HEK293T (cell line): Measurements from ENCODE around the gene ZNF780B.
"Not testable (repeated sequence)": the region's sequence is repeated elsewhere in the genome, so short reads cannot be mapped to it uniquely, and the experiment has no call there.

Source experiments
- CTCF ChIA-PET: fragments of 350-600 bp; formaldehyde crosslinking; extraction: SDS; loops from one replicate; lab custom pipeline; 2021; ENCODE audit warnings: antibody characterized with exemption, inconsistent platforms; lab: Yijun Ruan, JAX
- POLR2A ChIA-PET: fragments of 350-600 bp; formaldehyde crosslinking; extraction: SDS; loops from one replicate; lab custom pipeline; 2020; ENCODE audit warnings: antibody characterized with exemption, inconsistent platforms; lab: Yijun Ruan, JAX
- DNase-seq: peaks from one replicate; pipeline ENCODE4 v3.0.0; 2012; ENCODE audit warnings: mixed read lengths; ENCODE audit errors: extremely low spot score
- ARNT ChIP-seq: fragments of 450-650 bp; IDR thresholded peaks from 2 replicates; pipeline ENCODE4 v1.6.1; 2017; ENCODE audit warnings: mild to moderate bottlenecking
- BHLHE40 ChIP-seq: fragments of 450-650 bp; IDR thresholded peaks from 2 replicates; pipeline ENCODE4 v1.6.1; 2016; ENCODE audit warnings: mild to moderate bottlenecking, moderate library complexity, borderline replicate concordance
- CTBP1 ChIP-seq: fragments of 450-650 bp; IDR thresholded peaks from 2 replicates; pipeline ENCODE4 v1.6.1; 2016; ENCODE audit warnings: borderline replicate concordance
- ELF4 ChIP-seq: fragments of 450-650 bp; IDR thresholded peaks from 2 replicates; pipeline ENCODE4 v1.6.1; 2017; ENCODE audit warnings: antibody characterized with exemption
- FOXA1 ChIP-seq: fragments of 450-650 bp; IDR thresholded peaks from 2 replicates; pipeline ENCODE4 v1.6.1; 2016; ENCODE audit warnings: mild to moderate bottlenecking
- FOXK2 ChIP-seq: fragments of 450-650 bp; IDR thresholded peaks from 2 replicates; pipeline ENCODE4 v1.6.1; 2016; ENCODE audit warnings: mild to moderate bottlenecking
- FOXM1 ChIP-seq: fragments of 450-650 bp; IDR thresholded peaks from 2 replicates; pipeline ENCODE4 v1.6.1; 2017; ENCODE audit warnings: mild to moderate bottlenecking, borderline replicate concordance
- HDGF ChIP-seq: fragments of 450-650 bp; IDR thresholded peaks from 2 replicates; pipeline ENCODE4 v1.6.1; 2017; ENCODE audit warnings: antibody characterized with exemption, borderline replicate concordance
- L3MBTL2 ChIP-seq: fragments of 450-650 bp; conservative IDR thresholded peaks from 2 replicates; pipeline ENCODE4 v1.6.1; 2016; ENCODE audit warnings: mild to moderate bottlenecking
- LEF1 ChIP-seq: fragments of 450-650 bp; IDR thresholded peaks from 2 replicates; pipeline ENCODE4 v1.6.1; 2017; ENCODE audit warnings: mild to moderate bottlenecking, borderline replicate concordance
- NFRKB ChIP-seq: fragments of 450-650 bp; IDR thresholded peaks from 2 replicates; pipeline ENCODE4 v1.6.1; 2016; ENCODE audit warnings: mild to moderate bottlenecking, moderate library complexity
- SP1 ChIP-seq: fragments of 450-650 bp; IDR thresholded peaks from 2 replicates; pipeline ENCODE4 v1.6.1; 2017
- SUZ12 ChIP-seq: fragments of 450-650 bp; IDR thresholded peaks from 2 replicates; pipeline ENCODE4 v1.6.1; 2016; ENCODE audit warnings: mild to moderate bottlenecking
- TARDBP ChIP-seq: fragments of 450-650 bp; IDR thresholded peaks from 2 replicates; pipeline ENCODE4 v1.6.1; 2016
- ZNF384 ChIP-seq: fragments of 450-650 bp; IDR thresholded peaks from 2 replicates; pipeline ENCODE4 v1.6.1; 2016
- TF ChIP-seq, protein P1 (sequence below): fragments of 450-650 bp; IDR thresholded peaks from 2 replicates; pipeline ENCODE4 v1.6.1; 2016

ZNF780B gene

DNA sequence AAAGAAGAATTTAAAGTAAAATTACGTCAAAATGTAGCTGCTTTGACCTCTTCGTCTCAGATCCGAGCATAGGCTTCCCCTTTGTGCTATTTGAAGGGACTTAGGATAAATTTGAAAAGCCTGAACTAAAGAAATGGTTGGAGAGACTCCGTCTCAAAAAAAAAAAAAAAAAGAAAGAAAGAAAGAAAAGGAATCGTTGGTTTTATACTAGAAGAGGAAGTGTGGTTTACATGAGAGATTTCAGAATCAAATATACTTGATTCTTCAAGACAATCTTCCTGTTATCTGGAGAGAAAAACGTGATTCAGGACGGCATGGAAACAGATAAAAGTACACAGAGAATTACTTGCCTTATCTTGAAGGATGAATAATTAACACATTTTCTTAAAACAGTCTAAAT, 474 bp upstream of the ZNF780B start:
- no peak for DNase-seq
- CTCF ChIA-PET = no interaction called here
- TF ChIP-seq ELF4 = no peak
- no peak for TF ChIP-seq FOXM1
- TF ChIP-seq HDGF = no peak
- TF ChIP-seq SUZ12 = no peak
- no peak for TF ChIP-seq FOXK2
- TF ChIP-seq L3MBTL2 = no peak
- TF ChIP-seq CTBP1 = no peak
- TF ChIP-seq NFRKB = no peak
- TF ChIP-seq ARNT = no peak
- TF ChIP-seq BHLHE40 = no peak
- TF ChIP-seq, protein P1, sequence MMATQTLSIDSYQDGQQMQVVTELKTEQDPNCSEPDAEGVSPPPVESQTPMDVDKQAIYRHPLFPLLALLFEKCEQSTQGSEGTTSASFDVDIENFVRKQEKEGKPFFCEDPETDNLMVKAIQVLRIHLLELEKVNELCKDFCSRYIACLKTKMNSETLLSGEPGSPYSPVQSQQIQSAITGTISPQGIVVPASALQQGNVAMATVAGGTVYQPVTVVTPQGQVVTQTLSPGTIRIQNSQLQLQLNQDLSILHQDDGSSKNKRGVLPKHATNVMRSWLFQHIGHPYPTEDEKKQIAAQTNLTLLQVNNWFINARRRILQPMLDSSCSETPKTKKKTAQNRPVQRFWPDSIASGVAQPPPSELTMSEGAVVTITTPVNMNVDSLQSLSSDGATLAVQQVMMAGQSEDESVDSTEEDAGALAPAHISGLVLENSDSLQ = no peak
- TF ChIP-seq SP1 = no peak
- POLR2A ChIA-PET = interaction anchor here (0.6 kb wide), 1 partner anchor 546 kb away, joined by 3 read pairs; no protein-coding TSS in a partner anchor

GRCh38 chr19:40055049-40055448, 982 bp downstream of the ZNF780B start:
- ChIA-PET POLR2A (no interaction called here), CTCF (no interaction called here)
- DNase-seq = no peak
- no peak for TF ChIP-seq NFRKB
- TF ChIP-seq ZNF384 = no peak
- no peak for TF ChIP-seq TARDBP
- TF ChIP-seq FOXK2 = no peak

GRCh38 chr19:40054632-40055031, 1.4 kb downstream of the ZNF780B start:
- no peak for DNase-seq
- ChIA-PET POLR2A (no interaction called here), CTCF (no interaction called here)
- TF ChIP-seq LEF1 (no peak), HDGF (no peak), L3MBTL2 (no peak), ARNT (no peak), ZNF384 (no peak)

- POLR2A ChIA-PET = no interaction called here
- no peak for DNase-seq
- CTCF ChIA-PET = no interaction called here
- TF ChIP-seq CTBP1 = no peak
- TF ChIP-seq L3MBTL2 = no peak
- TF ChIP-seq HDGF = no peak
- no peak for TF ChIP-seq SP1
- no peak for TF ChIP-seq FOXA1
- TF ChIP-seq FOXM1 = no peak
- TF ChIP-seq ARNT = no peak
- TF ChIP-seq LEF1 = no peak
- TF ChIP-seq TARDBP = no peak
- no peak for TF ChIP-seq NFRKB
Measured at GRCh38 chr19:40053491-40053890, 2.5 kb downstream of the ZNF780B start.

GRCh38 chr19:40041718-40042117, 14.3 kb downstream of the ZNF780B start:
- CTCF ChIA-PET, POLR2A ChIA-PET, DNase-seq: not testable (repeated sequence)

- POLR2A ChIA-PET, CTCF ChIA-PET, DNase-seq: not testable (repeated sequence)
Measured at GRCh38 chr19:40038047-40038446, 18.0 kb downstream of the ZNF780B start.

DNA sequence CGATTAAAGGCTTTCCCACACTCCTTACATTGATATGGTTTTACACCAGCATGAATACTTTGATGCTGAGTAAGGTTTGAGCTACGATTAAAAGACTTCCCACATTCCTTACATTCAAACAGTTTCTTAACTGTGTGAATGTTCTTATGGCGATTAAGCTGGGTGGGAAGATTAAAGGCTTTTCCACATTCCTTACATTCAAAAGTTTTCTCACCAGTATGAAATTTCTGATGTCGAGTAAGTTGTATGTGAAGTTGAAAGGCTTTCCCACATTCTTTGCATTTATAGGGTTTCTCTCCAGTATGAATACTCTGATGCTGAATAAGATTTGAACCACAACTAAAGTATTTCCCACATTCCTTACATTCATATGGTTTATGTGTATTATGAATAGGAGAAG, 20.0 kb downstream of the ZNF780B start:
- CTCF ChIA-PET = no interaction called here
- POLR2A ChIA-PET = no interaction called here
- TF ChIP-seq FOXA1 (no peak), FOXM1 (no peak), SUZ12 (no peak), LEF1 (no peak), SP1 (no peak), FOXK2 (no peak), ARNT (no peak), TARDBP (no peak), ZNF384 (no peak), CTBP1 (no peak), L3MBTL2 (no peak), HDGF (no peak), BHLHE40 (no peak), ELF4 (no peak), NFRKB (no peak)
- TF ChIP-seq, protein P1 = no peak
- no peak for DNase-seq

DNA sequence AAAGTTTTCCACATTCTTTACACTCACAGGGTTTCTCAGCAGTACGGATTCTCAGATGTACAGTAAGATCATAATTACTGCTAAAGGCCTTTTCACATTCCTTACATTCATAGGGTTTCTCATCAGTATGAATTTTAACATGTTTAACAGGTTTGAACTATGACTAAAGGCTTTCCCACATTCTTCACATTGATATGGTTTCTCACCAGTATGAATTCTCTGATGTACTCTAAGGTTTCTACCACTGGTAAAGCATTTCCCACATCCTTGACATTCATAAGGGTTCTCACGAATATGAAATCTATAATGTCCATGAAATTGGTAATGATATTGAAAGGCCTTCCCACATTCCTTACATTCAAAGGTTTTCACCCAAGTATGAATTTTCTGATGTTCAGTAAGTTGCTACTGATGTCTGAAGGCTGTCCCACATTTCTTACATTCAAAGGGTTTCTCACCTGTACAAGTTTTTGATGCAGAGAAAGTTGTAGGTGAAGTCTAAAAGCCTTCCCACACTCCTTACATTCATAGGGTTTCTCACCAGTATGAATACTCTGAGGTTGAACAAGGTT, 22.0 kb downstream of the ZNF780B start:
- POLR2A ChIA-PET = no interaction called here
- no peak for DNase-seq
- TF ChIP-seq L3MBTL2 = no peak
- TF ChIP-seq, protein P1 = no peak
- TF ChIP-seq CTBP1 = no peak
- TF ChIP-seq ARNT = no peak
- TF ChIP-seq FOXK2 = no peak
- no peak for TF ChIP-seq ZNF384
- no peak for TF ChIP-seq FOXA1
- no peak for TF ChIP-seq LEF1
- TF ChIP-seq ELF4 = no peak
- no peak for TF ChIP-seq SUZ12
- TF ChIP-seq TARDBP = no peak
- TF ChIP-seq SP1 = no peak
- TF ChIP-seq NFRKB = no peak
- TF ChIP-seq BHLHE40 = no peak
- no peak for TF ChIP-seq FOXM1
- TF ChIP-seq HDGF = no peak
- CTCF ChIA-PET = no interaction called here
